GM12892 (cell line): ENCODE data around the gene UBR2.

Source experiments
- POLR2A ChIP-seq: IDR thresholded peaks from 2 replicates; pipeline ENCODE4 v1.6.1; 2011; ENCODE audit warnings: low read depth, low read length, control low read depth
- TAF1 ChIP-seq: IDR thresholded peaks from 2 replicates; pipeline ENCODE4 v1.6.1; 2011; ENCODE audit warnings: low read depth, mild to moderate bottlenecking, control low read depth, low read length, borderline replicate concordance

GRCh38 chr6:42569102-42570028 is 5.5 kb downstream of the UBR2 start:
- TF ChIP-seq POLR2A (no peak), TAF1 (no peak)
